ENCODE results near the gene LRP6.

DNA sequence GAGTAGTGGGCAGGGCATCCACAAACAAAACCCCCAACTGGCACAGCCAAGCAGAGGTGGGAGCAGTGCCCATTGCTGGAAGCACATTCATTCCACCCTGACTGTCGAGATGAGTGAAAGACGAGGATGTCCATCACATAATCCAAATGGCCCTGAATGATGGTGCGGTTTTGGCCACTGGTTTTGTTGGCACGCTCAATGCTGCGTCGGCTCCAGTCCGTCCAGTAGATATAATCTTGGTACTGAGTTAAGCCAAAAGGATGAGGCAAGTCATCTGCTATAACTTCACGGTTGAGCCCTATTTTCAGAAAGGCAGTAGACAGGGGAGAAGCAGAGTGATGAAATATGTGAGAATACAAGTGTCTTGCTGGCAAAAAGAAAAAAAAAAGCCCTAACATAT, 108.0 kb downstream of the LRP6 start:
- TF ChIP-seq EP300 (IDR thresholded peaks at IDR 0.05; ENCODE audit: borderline replicate concordance) (no peak), RAD21 (IDR thresholded peaks at IDR 0.05; ENCODE audit: low read depth) (no peak), TAF1 (IDR thresholded peaks at IDR 0.05; ENCODE audit: low read depth) (no peak), CREB1 (IDR thresholded peaks at IDR 0.05; ENCODE audit: low read depth) (no peak), TEAD4 (IDR thresholded peaks at IDR 0.05) (no peak), FOXM1 (IDR thresholded peaks at IDR 0.05; ENCODE audit: borderline replicate concordance, low read depth) (no peak), CEBPB (IDR thresholded peaks at IDR 0.05) (no peak)
- TF ChIP-seq, protein P1, sequence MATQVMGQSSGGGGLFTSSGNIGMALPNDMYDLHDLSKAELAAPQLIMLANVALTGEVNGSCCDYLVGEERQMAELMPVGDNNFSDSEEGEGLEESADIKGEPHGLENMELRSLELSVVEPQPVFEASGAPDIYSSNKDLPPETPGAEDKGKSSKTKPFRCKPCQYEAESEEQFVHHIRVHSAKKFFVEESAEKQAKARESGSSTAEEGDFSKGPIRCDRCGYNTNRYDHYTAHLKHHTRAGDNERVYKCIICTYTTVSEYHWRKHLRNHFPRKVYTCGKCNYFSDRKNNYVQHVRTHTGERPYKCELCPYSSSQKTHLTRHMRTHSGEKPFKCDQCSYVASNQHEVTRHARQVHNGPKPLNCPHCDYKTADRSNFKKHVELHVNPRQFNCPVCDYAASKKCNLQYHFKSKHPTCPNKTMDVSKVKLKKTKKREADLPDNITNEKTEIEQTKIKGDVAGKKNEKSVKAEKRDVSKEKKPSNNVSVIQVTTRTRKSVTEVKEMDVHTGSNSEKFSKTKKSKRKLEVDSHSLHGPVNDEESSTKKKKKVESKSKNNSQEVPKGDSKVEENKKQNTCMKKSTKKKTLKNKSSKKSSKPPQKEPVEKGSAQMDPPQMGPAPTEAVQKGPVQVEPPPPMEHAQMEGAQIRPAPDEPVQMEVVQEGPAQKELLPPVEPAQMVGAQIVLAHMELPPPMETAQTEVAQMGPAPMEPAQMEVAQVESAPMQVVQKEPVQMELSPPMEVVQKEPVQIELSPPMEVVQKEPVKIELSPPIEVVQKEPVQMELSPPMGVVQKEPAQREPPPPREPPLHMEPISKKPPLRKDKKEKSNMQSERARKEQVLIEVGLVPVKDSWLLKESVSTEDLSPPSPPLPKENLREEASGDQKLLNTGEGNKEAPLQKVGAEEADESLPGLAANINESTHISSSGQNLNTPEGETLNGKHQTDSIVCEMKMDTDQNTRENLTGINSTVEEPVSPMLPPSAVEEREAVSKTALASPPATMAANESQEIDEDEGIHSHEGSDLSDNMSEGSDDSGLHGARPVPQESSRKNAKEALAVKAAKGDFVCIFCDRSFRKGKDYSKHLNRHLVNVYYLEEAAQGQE (IDR thresholded peaks at IDR 0.05; ENCODE audit: low read depth): no peak
- TF ChIP-seq, protein P2, sequence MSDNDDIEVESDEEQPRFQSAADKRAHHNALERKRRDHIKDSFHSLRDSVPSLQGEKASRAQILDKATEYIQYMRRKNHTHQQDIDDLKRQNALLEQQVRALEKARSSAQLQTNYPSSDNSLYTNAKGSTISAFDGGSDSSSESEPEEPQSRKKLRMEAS (IDR thresholded peaks at IDR 0.05): no peak

All from Ishikawa (cell line).